ENCODE results near the gene FAHD1. TPM values are rescaled to one million over a fixed set of nuclear protein-coding genes. Genes with fewer than 3 reads are reported as not detected.

Gene FAHD1
- total RNA-seq, 1 experiment from 2014 or later, result 89.7 TPM

Other genes starting within 250 kb of the FAHD1 start
- gene IFT140, start 215.1 kb upstream of the FAHD1 start, total RNA-seq (2014; rRNA removed; shearing (Covaris generic)), result 9.7 and 15.6 TPM in 2 replicates
- gene CRAMP1, start 214.8 kb upstream of the FAHD1 start, total RNA-seq (2014; rRNA removed; shearing (Covaris generic)), result 7.0 and 8.1 TPM in 2 replicates
- gene JPT2, start 148.9 kb upstream of the FAHD1 start, total RNA-seq (2014; rRNA removed; shearing (Covaris generic)), result 120 and 149 TPM in 2 replicates
- 26.0 and 39.3 TPM in 2 replicates for gene MAPK8IP3, start 121.0 kb upstream of the FAHD1 start, total RNA-seq (2014; rRNA removed; shearing (Covaris generic))
- gene NME3, start 55.7 kb upstream of the FAHD1 start, total RNA-seq (2014; rRNA removed; shearing (Covaris generic)), result 1.3 and 4.6 TPM in 2 replicates
- gene EME2, start 54.4 kb upstream of the FAHD1 start, total RNA-seq (2014; rRNA removed; shearing (Covaris generic)), result 7.8 and 15.8 TPM in 2 replicates
- 208 and 223 TPM in 2 replicates for gene MRPS34, start 54.1 kb upstream of the FAHD1 start, total RNA-seq (2014; rRNA removed; shearing (Covaris generic))
- gene SPSB3, start 44.6 kb upstream of the FAHD1 start, total RNA-seq (2014; rRNA removed; shearing (Covaris generic)), result 36.7 and 37.9 TPM in 2 replicates
- gene NUBP2, start 44.2 kb upstream of the FAHD1 start, total RNA-seq (2014; rRNA removed; shearing (Covaris generic)), result 161 and 195 TPM in 2 replicates
- not detected in 2 replicates for gene IGFALS, start 33.5 kb upstream of the FAHD1 start, total RNA-seq (2014; rRNA removed; shearing (Covaris generic))
- gene HAGH, start 381 bp upstream of the FAHD1 start, total RNA-seq (2014; rRNA removed; shearing (Covaris generic)), result 85.2 and 163 TPM in 2 replicates
- 0.38 TPM in 1 of 2 replicates, not detected in the other for gene MEIOB, start 45.0 kb downstream of the FAHD1 start, total RNA-seq (2014; rRNA removed; shearing (Covaris generic))
- not detected in 2 replicates for gene HS3ST6, start 91.2 kb downstream of the FAHD1 start, total RNA-seq (2014; rRNA removed; shearing (Covaris generic))
- 15.6 and 22.5 TPM in 2 replicates for gene MSRB1, start 116.0 kb downstream of the FAHD1 start, total RNA-seq (2014; rRNA removed; shearing (Covaris generic))
- 0.67 TPM in 1 of 2 replicates, not detected in the other for gene RPL3L, start 127.5 kb downstream of the FAHD1 start, total RNA-seq (2014; rRNA removed; shearing (Covaris generic))
- 367 and 415 TPM in 2 replicates for gene NDUFB10, start 132.3 kb downstream of the FAHD1 start, total RNA-seq (2014; rRNA removed; shearing (Covaris generic))
- gene RPS2, start 137.6 kb downstream of the FAHD1 start, total RNA-seq (2014; rRNA removed; shearing (Covaris generic)), result 1,909 and 2,123 TPM in 2 replicates
- gene RNF151, start 139.7 kb downstream of the FAHD1 start, total RNA-seq (2014; rRNA removed; shearing (Covaris generic)), result 0.17 TPM in 1 of 2 replicates, not detected in the other
- gene TBL3, start 144.8 kb downstream of the FAHD1 start, total RNA-seq (2014; rRNA removed; shearing (Covaris generic)), result 73.6 and 82.8 TPM in 2 replicates
- gene NOXO1, start 154.3 kb downstream of the FAHD1 start, total RNA-seq (2014; rRNA removed; shearing (Covaris generic)), result 0.19 TPM in 1 of 2 replicates, not detected in the other
- 24.1 and 36.1 TPM in 2 replicates for gene GFER, start 157.0 kb downstream of the FAHD1 start, total RNA-seq (2014; rRNA removed; shearing (Covaris generic))
- gene SYNGR3, start 162.8 kb downstream of the FAHD1 start, total RNA-seq (2014; rRNA removed; shearing (Covaris generic)), result 21.8 and 29.3 TPM in 2 replicates
- 23.5 and 26.9 TPM in 2 replicates for gene ZNF598, start 182.6 kb downstream of the FAHD1 start, total RNA-seq (2014; rRNA removed; shearing (Covaris generic))
- gene NPW, start 192.6 kb downstream of the FAHD1 start, total RNA-seq (2014; rRNA removed; shearing (Covaris generic)), result 0.14 TPM in 1 of 2 replicates, not detected in the other
- gene NHERF2, start 199.7 kb downstream of the FAHD1 start, total RNA-seq (2014; rRNA removed; shearing (Covaris generic)), result 124 and 154 TPM in 2 replicates
- gene NTHL1, start 220.6 kb downstream of the FAHD1 start, total RNA-seq (2014; rRNA removed; shearing (Covaris generic)), result 67.8 and 77.4 TPM in 2 replicates
- 46.3 and 47.7 TPM in 2 replicates for gene TSC2, start 220.8 kb downstream of the FAHD1 start, total RNA-seq (2014; rRNA removed; shearing (Covaris generic))